Natural killer cell (primary cell): ENCODE measurements around the gene NR6A1. TPM values are rescaled to one million over a fixed set of nuclear protein-coding genes. Genes with fewer than 3 reads are reported as not detected.

ENCODE experiments used
- ATAC-seq, 3 donors: fragments of 150-1000 bp in 2 of 3; fragments of 200-7000 bp in 1 of 3; cut with Tn5 transposase; 1 replicate in 1 of 3; 2 replicates in 2 of 3; pipeline ENCODE4 v1.10.0; 2021; ENCODE audit warnings: mild to moderate bottlenecking in 2 of 3, moderate library complexity in 2 of 3
- DNase-seq, 2 donors: peaks; one replicate each; pipeline versions ENCODE4 v3.0.0 to v3.0.0-alpha.2; 2013 to 2021; ENCODE audit warnings: mixed read lengths in 1 of 2
- H3K27ac ChIP-seq: one replicate; pipeline ENCODE4 v1.5.1; 2013; ENCODE audit warnings: mild to moderate bottlenecking, low read length
- H3K27me3 ChIP-seq: one replicate; pipeline ENCODE4 v1.6.1; 2013; ENCODE audit warnings: low read length; ENCODE audit not compliant: control insufficient read depth, insufficient read depth
- H3K36me3 ChIP-seq: one replicate; pipeline ENCODE4 v1.6.1; 2013; ENCODE audit warnings: low read length; ENCODE audit not compliant: control insufficient read depth, insufficient read depth
- H3K4me1 ChIP-seq: one replicate; pipeline ENCODE4 v1.6.1; 2013; ENCODE audit warnings: low read length; ENCODE audit not compliant: control insufficient read depth, insufficient read depth
- H3K4me3 ChIP-seq: one replicate; pipeline ENCODE4 v1.5.1; 2013; ENCODE audit warnings: low read length
- H3K9me3 ChIP-seq: one replicate; pipeline ENCODE4 v1.6.1; 2013; ENCODE audit warnings: low read length; ENCODE audit not compliant: control insufficient read depth, insufficient read depth
- H3K27ac Mint-ChIP-seq, 2 donors: one replicate each; pipeline ENCODE4 v1.8.0; 2022; ENCODE audit warnings: mild to moderate bottlenecking in 2 of 2, mixed read lengths in 2 of 2, moderate library complexity in 1 of 2
- H3K27me3 Mint-ChIP-seq, 2 donors: one replicate each; pipeline ENCODE4 v1.8.0; 2022; ENCODE audit warnings: low read depth in 2 of 2, mixed read lengths in 2 of 2
- H3K36me3 Mint-ChIP-seq: one replicate; pipeline ENCODE4 v1.8.0; 2022; ENCODE audit warnings: mixed read lengths
- H3K4me1 Mint-ChIP-seq, 2 donors: one replicate each; pipeline ENCODE4 v1.8.0; 2022; ENCODE audit warnings: mixed read lengths in 2 of 2
- H3K4me3 Mint-ChIP-seq: one replicate; pipeline ENCODE4 v1.8.0; 2022; ENCODE audit warnings: mild to moderate bottlenecking, moderate library complexity, mixed read lengths
- H3K9me3 Mint-ChIP-seq, 2 donors: one replicate each; pipeline ENCODE4 v1.8.0; 2022; ENCODE audit warnings: mixed read lengths in 2 of 2
- CTCF ChIP-seq: fragments of 200-600 bp; IDR thresholded peaks from one replicate; pipeline ENCODE4 v1.8.0; 2022; ENCODE audit warnings: antibody characterized with exemption
- WGBS: methylation state at CpG from one replicate; pipeline ENCODE4 v1.1.7; 2013; ENCODE audit warnings: missing lambda C conversion rate; ENCODE audit not compliant: insufficient coverage; 5-methylcytosine and 5-hydroxymethylcytosine counted together
- intact Hi-C: fragments of 100-400 bp; cut with micrococcal nuclease; formaldehyde crosslinking; loops from one replicate; pipeline ENCODE4 v1.14.2; 2022
- total RNA-seq, 4 donors: library from RNA; stranded (reverse); fragments of 120-200 nt in 1 of 4; gene quantifications; one replicate each; pipeline versions ENCODE4 v1.2.3 to v1.2.4, GENCODE V29; 2013 to 2022

NR6A1 gene
- total RNA-seq, 3 donors from 2014 or later (not counting 1 experiment from before 2014, with no cell fraction given), result 0.07 to 0.75 (median 0.49) TPM

GRCh38 chr9:124673063-124673462 lies 98.0 kb downstream of the NR6A1 start:
- H3K9me3 ChIP-seq, result no peaks in the 10 kb centered on the region
- no peaks in the 10 kb centered on the region for H3K36me3 ChIP-seq
- Mint-ChIP-seq H3K4me3 (peak overlapping the region; percentile 67), H3K36me3 (no peaks in the 10 kb centered on the region), H3K4me1 (peaks cover 53 to 75% of the 10 kb centered on the region in 2 donors), H3K27me3 (no peaks in the 10 kb centered on the region), H3K27ac (peak overlapping the region; percentile 3 to 22), H3K9me3 (no peaks in the 10 kb centered on the region)
- peaks cover 7% of the 10 kb centered on the region for H3K4me1 ChIP-seq
- no peak for TF ChIP-seq CTCF
- ATAC-seq (peak in 2 of 3 donors; percentile 49 to 77), DNase-seq (no peak)
- H3K27me3 ChIP-seq, result no peaks in the 10 kb centered on the region
- H3K4me3 ChIP-seq, result no peak overlapping the region
- intact Hi-C loops, result no loop called here
- H3K27ac ChIP-seq, result no peak overlapping the region
- 100% methylated on average over 2 of the region's 3 CpGs for WGBS

GRCh38 chr9:124671861-124672260 lies 99.2 kb downstream of the NR6A1 start:
- peak overlapping the region in 1 of 2 donors; percentile 9 for H3K27ac Mint-ChIP-seq
- no peaks in the 10 kb centered on the region for H3K36me3 Mint-ChIP-seq
- ATAC-seq (no peak), DNase-seq (no peak)
- no peak overlapping the region for H3K4me3 Mint-ChIP-seq
- no peak for TF ChIP-seq CTCF
- intact Hi-C loops, result no loop called here
- peaks cover 7% of the 10 kb centered on the region for H3K4me1 ChIP-seq
- peaks cover 47 to 65% of the 10 kb centered on the region in 2 donors for H3K4me1 Mint-ChIP-seq
- 83% methylated on average over 4 of the region's 6 CpGs for WGBS
- H3K36me3 ChIP-seq, result no peaks in the 10 kb centered on the region
- H3K9me3 ChIP-seq, result no peaks in the 10 kb centered on the region
- H3K27me3 ChIP-seq, result no peaks in the 10 kb centered on the region
- no peaks in the 10 kb centered on the region for H3K27me3 Mint-ChIP-seq
- no peaks in the 10 kb centered on the region for H3K9me3 Mint-ChIP-seq
- H3K27ac ChIP-seq, result no peak overlapping the region
- no peak overlapping the region for H3K4me3 ChIP-seq

GRCh38 chr9:124666642-124667041 lies 104.5 kb downstream of the NR6A1 start:
- Mint-ChIP-seq H3K4me1 (peaks cover 49 to 59% of the 10 kb centered on the region in 2 donors), H3K4me3 (no peak overlapping the region)

More at GRCh38 chr9:124666642-124667041, 104.5 kb downstream of the NR6A1 start:
- Histone ChIP-seq H3K36me3 (no peaks in the 10 kb centered on the region), H3K27me3 (no peaks in the 10 kb centered on the region), H3K27ac (no peak overlapping the region), H3K4me1 (peaks cover 3% of the 10 kb centered on the region), H3K9me3 (no peaks in the 10 kb centered on the region), H3K4me3 (no peak overlapping the region)
- H3K27ac Mint-ChIP-seq, result peak overlapping the region; percentile 15 to 46
- TF ChIP-seq CTCF, result no peak
- DNase-seq (no peak), ATAC-seq (no peak)
- WGBS, result 92% methylated on average over 5 of the region's 5 CpGs
- no peaks in the 10 kb centered on the region for H3K36me3 Mint-ChIP-seq
- intact Hi-C loops, result no loop called here
- no peaks in the 10 kb centered on the region for H3K9me3 Mint-ChIP-seq
- no peaks in the 10 kb centered on the region for H3K27me3 Mint-ChIP-seq
